ENCODE results near the gene PIP5K1B. TPM values are rescaled to one million over a fixed set of nuclear protein-coding genes. Genes with fewer than 3 reads are reported as not detected.

PIP5K1B gene
- total and polyA plus RNA-seq, 2 donors (not counting 3 experiments of a cell fraction or from before 2014, with no cell fraction given) = 0.27 TPM; not detected in 1

DNA sequence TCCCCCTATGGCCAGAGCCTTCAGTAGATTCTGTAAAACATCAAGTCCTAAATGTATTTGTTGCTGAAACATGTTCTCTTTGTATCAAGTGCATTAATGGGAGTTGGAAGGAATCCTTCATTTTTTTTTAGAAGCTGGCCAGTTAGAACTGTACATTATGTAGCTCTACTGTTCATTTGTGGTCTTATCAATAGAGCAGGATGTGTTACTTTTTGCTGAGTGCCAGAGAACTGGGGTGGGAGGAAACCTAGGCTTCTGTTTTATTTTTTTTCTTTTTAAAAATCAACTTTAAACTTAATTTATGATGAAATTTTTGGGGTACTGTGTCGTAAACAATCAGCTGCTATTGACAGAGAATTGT lies 5.1 kb downstream of the PIP5K1B start:
- H3K79me2 ChIP-seq (ENCODE audit: control insufficient read depth, insufficient read depth, low read length) = no peaks in the 10 kb centered on the region
- H3K27me3 ChIP-seq (ENCODE audit: control insufficient read depth in 2 of 2, insufficient read depth in 2 of 2, low read length in 2 of 2) = peaks cover 23 to 33% of the 10 kb centered on the region in 2 experiments
- H3K4me1 ChIP-seq (ENCODE audit: control insufficient read depth, extremely low read depth, insufficient read depth, low read length) = no peaks in the 10 kb centered on the region
- H3K27ac ChIP-seq (ENCODE audit: insufficient read depth, low read depth, low read length) = no peak overlapping the region
- TF ChIP-seq, protein P1, sequence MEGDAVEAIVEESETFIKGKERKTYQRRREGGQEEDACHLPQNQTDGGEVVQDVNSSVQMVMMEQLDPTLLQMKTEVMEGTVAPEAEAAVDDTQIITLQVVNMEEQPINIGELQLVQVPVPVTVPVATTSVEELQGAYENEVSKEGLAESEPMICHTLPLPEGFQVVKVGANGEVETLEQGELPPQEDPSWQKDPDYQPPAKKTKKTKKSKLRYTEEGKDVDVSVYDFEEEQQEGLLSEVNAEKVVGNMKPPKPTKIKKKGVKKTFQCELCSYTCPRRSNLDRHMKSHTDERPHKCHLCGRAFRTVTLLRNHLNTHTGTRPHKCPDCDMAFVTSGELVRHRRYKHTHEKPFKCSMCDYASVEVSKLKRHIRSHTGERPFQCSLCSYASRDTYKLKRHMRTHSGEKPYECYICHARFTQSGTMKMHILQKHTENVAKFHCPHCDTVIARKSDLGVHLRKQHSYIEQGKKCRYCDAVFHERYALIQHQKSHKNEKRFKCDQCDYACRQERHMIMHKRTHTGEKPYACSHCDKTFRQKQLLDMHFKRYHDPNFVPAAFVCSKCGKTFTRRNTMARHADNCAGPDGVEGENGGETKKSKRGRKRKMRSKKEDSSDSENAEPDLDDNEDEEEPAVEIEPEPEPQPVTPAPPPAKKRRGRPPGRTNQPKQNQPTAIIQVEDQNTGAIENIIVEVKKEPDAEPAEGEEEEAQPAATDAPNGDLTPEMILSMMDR (IDR thresholded peaks at IDR 0.05; ENCODE audit: extremely low read depth in 1 of 2, insufficient read depth in 1 of 2, low read depth in 1 of 2, low read length in 2 of 2) = no peak
- TF ChIP-seq MYC (IDR thresholded peaks at IDR 0.05; ENCODE audit: low read depth, low read length) (no peak), POLR2A (IDR thresholded peaks at IDR 0.05; ENCODE audit: low read depth, low read length) (no peak), GATA2 (IDR thresholded peaks at IDR 0.05; ENCODE audit: insufficient read depth, insufficient read length, low read depth, low read length) (no peak), EZH2 (IDR thresholded peaks at IDR 0.05; ENCODE audit: borderline replicate concordance, low read depth, low read length, severe bottlenecking) (no peak), POLR2AphosphoS5 (IDR thresholded peaks at IDR 0.05; ENCODE audit: insufficient read depth, low read depth, low read length) (no peak), FOS (IDR thresholded peaks at IDR 0.05; ENCODE audit: borderline replicate concordance, insufficient read depth, low read length) (no peak), JUN (IDR thresholded peaks at IDR 0.05; ENCODE audit: borderline replicate concordance, insufficient read depth, insufficient read length, low read depth) (no peak)
- TF ChIP-seq, protein P2, sequence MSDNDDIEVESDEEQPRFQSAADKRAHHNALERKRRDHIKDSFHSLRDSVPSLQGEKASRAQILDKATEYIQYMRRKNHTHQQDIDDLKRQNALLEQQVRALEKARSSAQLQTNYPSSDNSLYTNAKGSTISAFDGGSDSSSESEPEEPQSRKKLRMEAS (IDR thresholded peaks at IDR 0.05; ENCODE audit: insufficient read depth, insufficient read length) = no peak
- dilution Hi-C loops (cut with MboI; ENCODE audit: extremely low pct_ligation_motif_present, low sequenced_read_pairs) (no loop called here), intact Hi-C loops (cut with micrococcal nuclease) (no loop called here)
- H4K20me1 ChIP-seq (replicated peaks; ENCODE audit: control insufficient read depth, extremely low read depth, insufficient read depth, low read length) = no peaks in the 10 kb centered on the region
- DNase-seq (ENCODE audit: low read depth, low spot score) (no peak), FAIRE-seq (no peak)
- CTCF ChIA-PET = no interaction called here
- no TSS peak for BruUV-seq (replicated peaks)
- no peak overlapping the region for H3K4me2 ChIP-seq (ENCODE audit: insufficient read depth, low read length)
- no peaks in the 10 kb centered on the region for H3K9me3 ChIP-seq (replicated peaks; ENCODE audit: control insufficient read depth, insufficient read depth, low read length)
- H2AFZ ChIP-seq (ENCODE audit: low read depth, low read length) = no peak overlapping the region
- H3K9ac ChIP-seq (replicated peaks; ENCODE audit: extremely low read depth, insufficient read depth, low read length) = no peak overlapping the region
- POLR2A ChIA-PET = no interaction called here
- no peak overlapping the region for H3K4me3 ChIP-seq (replicated peaks in 1 of 3; ENCODE audit: insufficient read depth in 1 of 3, low read depth in 1 of 3, low read length in 3 of 3)
- no peaks in the 10 kb centered on the region for H3K36me3 ChIP-seq (ENCODE audit: control insufficient read depth in 2 of 2, extremely low read depth in 1 of 2, insufficient read depth in 2 of 2, low read length in 2 of 2)
- no peaks in the 10 kb centered on the region for H3K9me1 ChIP-seq (replicated peaks; ENCODE audit: control insufficient read depth, extremely low read depth, insufficient read depth, low read length)
